ENCODE results near the gene RRP12.

DNA sequence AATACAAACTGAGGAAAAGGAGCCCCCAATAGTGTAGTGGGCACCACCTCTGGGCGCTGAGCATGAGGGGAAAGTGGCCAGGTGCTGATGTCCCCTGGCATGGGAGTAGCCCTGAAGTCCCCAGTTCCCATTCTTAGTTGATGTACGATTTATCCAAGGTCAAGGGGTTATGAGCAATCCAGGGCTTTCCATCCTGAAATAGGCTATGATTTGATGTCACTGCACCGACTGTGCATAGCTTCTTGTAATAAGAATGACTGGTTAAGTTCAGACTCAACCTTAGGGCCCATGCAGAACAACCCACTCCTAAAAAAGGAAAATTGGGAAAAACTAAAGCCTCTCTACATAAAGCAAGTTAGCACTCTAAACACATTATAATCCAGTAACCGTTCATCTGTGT is 77.6 kb downstream of the RRP12 start:
- no peak for TF ChIP-seq NFRKB (IDR thresholded peaks at IDR 0.05)
- no peak for TF ChIP-seq SUZ12 (IDR thresholded peaks at IDR 0.05)
- TF ChIP-seq TARDBP (IDR thresholded peaks at IDR 0.05), result no peak
- TF ChIP-seq BHLHE40 (IDR thresholded peaks at IDR 0.05; ENCODE audit: borderline replicate concordance), result no peak
- TF ChIP-seq FOXK2 (IDR thresholded peaks at IDR 0.05), result no peak
- no peak for TF ChIP-seq CTBP1 (IDR thresholded peaks at IDR 0.05; ENCODE audit: borderline replicate concordance)
- TF ChIP-seq SP1 (IDR thresholded peaks at IDR 0.05), result no peak
- no peak for TF ChIP-seq FOXM1 (IDR thresholded peaks at IDR 0.05; ENCODE audit: borderline replicate concordance)
- TF ChIP-seq ZNF384 (IDR thresholded peaks at IDR 0.05), result no peak
